HL-60 (cell line): ENCODE results near the gene POU3F2.

Experiments
- GABPA ChIP-seq: IDR thresholded peaks from 2 replicates; pipeline ENCODE4 v1.6.1; 2012; ENCODE audit warnings: low read depth
- POLR2AphosphoS5 ChIP-seq: IDR thresholded peaks from 2 replicates; pipeline ENCODE4 v1.6.1; 2012; ENCODE audit warnings: low read depth
- SPI1 ChIP-seq: IDR thresholded peaks from 2 replicates; pipeline ENCODE4 v1.6.1; 2012; ENCODE audit warnings: low read depth, mild to moderate bottlenecking, borderline replicate concordance
- TF ChIP-seq, protein P1 (sequence below): IDR thresholded peaks from one replicate; pipeline ENCODE4 v1.5.1; 2011; ENCODE audit warnings: low read length, control low read depth, inconsistent platforms; ENCODE audit not compliant: insufficient read depth
- TF ChIP-seq, protein P2 (sequence below): IDR thresholded peaks from 2 replicates; pipeline ENCODE4 v1.6.1; 2012; ENCODE audit warnings: low read depth; ENCODE audit not compliant: insufficient replicate concordance

- TF ChIP-seq, protein P1, sequence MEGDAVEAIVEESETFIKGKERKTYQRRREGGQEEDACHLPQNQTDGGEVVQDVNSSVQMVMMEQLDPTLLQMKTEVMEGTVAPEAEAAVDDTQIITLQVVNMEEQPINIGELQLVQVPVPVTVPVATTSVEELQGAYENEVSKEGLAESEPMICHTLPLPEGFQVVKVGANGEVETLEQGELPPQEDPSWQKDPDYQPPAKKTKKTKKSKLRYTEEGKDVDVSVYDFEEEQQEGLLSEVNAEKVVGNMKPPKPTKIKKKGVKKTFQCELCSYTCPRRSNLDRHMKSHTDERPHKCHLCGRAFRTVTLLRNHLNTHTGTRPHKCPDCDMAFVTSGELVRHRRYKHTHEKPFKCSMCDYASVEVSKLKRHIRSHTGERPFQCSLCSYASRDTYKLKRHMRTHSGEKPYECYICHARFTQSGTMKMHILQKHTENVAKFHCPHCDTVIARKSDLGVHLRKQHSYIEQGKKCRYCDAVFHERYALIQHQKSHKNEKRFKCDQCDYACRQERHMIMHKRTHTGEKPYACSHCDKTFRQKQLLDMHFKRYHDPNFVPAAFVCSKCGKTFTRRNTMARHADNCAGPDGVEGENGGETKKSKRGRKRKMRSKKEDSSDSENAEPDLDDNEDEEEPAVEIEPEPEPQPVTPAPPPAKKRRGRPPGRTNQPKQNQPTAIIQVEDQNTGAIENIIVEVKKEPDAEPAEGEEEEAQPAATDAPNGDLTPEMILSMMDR, result no peak
- TF ChIP-seq SPI1, result no peak
- TF ChIP-seq POLR2AphosphoS5, result no peak
- no peak for TF ChIP-seq GABPA
- TF ChIP-seq, protein P2, sequence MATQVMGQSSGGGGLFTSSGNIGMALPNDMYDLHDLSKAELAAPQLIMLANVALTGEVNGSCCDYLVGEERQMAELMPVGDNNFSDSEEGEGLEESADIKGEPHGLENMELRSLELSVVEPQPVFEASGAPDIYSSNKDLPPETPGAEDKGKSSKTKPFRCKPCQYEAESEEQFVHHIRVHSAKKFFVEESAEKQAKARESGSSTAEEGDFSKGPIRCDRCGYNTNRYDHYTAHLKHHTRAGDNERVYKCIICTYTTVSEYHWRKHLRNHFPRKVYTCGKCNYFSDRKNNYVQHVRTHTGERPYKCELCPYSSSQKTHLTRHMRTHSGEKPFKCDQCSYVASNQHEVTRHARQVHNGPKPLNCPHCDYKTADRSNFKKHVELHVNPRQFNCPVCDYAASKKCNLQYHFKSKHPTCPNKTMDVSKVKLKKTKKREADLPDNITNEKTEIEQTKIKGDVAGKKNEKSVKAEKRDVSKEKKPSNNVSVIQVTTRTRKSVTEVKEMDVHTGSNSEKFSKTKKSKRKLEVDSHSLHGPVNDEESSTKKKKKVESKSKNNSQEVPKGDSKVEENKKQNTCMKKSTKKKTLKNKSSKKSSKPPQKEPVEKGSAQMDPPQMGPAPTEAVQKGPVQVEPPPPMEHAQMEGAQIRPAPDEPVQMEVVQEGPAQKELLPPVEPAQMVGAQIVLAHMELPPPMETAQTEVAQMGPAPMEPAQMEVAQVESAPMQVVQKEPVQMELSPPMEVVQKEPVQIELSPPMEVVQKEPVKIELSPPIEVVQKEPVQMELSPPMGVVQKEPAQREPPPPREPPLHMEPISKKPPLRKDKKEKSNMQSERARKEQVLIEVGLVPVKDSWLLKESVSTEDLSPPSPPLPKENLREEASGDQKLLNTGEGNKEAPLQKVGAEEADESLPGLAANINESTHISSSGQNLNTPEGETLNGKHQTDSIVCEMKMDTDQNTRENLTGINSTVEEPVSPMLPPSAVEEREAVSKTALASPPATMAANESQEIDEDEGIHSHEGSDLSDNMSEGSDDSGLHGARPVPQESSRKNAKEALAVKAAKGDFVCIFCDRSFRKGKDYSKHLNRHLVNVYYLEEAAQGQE, result no peak
Observed at GRCh38 chr6:98840996-98841513, 6.7 kb downstream of the POU3F2 start.
